ENCODE results near the gene KHK. TPM values are rescaled to one million over a fixed set of nuclear protein-coding genes. Genes with fewer than 3 reads are reported as not detected.

The KHK gene
- total RNA-seq, 3 donors from 2014 or later, result 6.3 to 14.7 (median 8.1) TPM

- DNase-seq (no peak), ATAC-seq (no peak)
- intact Hi-C loops (cut with DNase I, micrococcal nuclease), result no loop called here
- no peaks in the 10 kb centered on the region for H3K9me3 ChIP-seq
- TF ChIP-seq, protein P1, sequence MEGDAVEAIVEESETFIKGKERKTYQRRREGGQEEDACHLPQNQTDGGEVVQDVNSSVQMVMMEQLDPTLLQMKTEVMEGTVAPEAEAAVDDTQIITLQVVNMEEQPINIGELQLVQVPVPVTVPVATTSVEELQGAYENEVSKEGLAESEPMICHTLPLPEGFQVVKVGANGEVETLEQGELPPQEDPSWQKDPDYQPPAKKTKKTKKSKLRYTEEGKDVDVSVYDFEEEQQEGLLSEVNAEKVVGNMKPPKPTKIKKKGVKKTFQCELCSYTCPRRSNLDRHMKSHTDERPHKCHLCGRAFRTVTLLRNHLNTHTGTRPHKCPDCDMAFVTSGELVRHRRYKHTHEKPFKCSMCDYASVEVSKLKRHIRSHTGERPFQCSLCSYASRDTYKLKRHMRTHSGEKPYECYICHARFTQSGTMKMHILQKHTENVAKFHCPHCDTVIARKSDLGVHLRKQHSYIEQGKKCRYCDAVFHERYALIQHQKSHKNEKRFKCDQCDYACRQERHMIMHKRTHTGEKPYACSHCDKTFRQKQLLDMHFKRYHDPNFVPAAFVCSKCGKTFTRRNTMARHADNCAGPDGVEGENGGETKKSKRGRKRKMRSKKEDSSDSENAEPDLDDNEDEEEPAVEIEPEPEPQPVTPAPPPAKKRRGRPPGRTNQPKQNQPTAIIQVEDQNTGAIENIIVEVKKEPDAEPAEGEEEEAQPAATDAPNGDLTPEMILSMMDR (IDR thresholded peaks at IDR 0.05), result no peak
- H3K36me3 ChIP-seq (ENCODE audit: low read depth), result no peaks in the 10 kb centered on the region
- peaks cover 8% of the 10 kb centered on the region for H3K4me1 ChIP-seq (ENCODE audit: low read depth)
- H3K4me3 ChIP-seq, result no peak overlapping the region
Measured at GRCh38 chr2:27054721-27055120, 31.9 kb upstream of the KHK start.

DNA sequence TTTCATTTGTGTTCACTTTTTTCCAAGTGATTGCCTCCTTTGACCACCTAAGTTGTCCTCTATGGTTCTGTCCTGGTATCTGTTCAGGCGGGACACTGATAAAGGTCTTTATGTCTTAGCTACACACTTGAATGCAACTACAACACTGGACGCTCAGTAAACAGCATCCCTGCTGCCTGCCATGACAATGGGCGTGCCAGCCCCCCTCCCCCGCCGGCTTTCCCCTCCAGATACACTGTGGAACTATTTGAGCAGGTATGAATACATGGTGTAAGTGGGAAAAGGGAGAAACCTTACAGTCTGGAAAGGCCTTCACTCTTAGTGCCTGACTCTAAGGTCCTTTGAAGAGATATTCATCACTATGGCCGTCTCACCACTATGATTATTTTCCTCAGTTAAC lies 29.4 kb upstream of the KHK start:
- ATAC-seq, result no peak
- TF ChIP-seq, protein P1 (IDR thresholded peaks at IDR 0.05), result no peak
- H3K4me3 ChIP-seq, result no peak overlapping the region
- no peak for DNase-seq
- no peaks in the 10 kb centered on the region for H3K9me3 ChIP-seq
- intact Hi-C loops (cut with DNase I, micrococcal nuclease), result no loop called here
- peaks cover 5% of the 10 kb centered on the region for H3K4me1 ChIP-seq (ENCODE audit: low read depth)
- H3K36me3 ChIP-seq (ENCODE audit: low read depth), result no peaks in the 10 kb centered on the region

GRCh38 chr2:27058210-27058609 lies 28.4 kb upstream of the KHK start:
- Histone ChIP-seq H3K9me3 (no peaks in the 10 kb centered on the region), H3K36me3 (ENCODE audit: low read depth) (no peaks in the 10 kb centered on the region), H3K4me3 (no peak overlapping the region), H3K4me1 (ENCODE audit: low read depth) (no peaks in the 10 kb centered on the region)
- ATAC-seq (no peak), DNase-seq (no peak)
- TF ChIP-seq, protein P1 (IDR thresholded peaks at IDR 0.05), result no peak
- intact Hi-C loops (cut with DNase I, micrococcal nuclease), result no loop called here

GRCh38 chr2:27059141-27059820 lies 27.3 kb upstream of the KHK start:
- TF ChIP-seq, protein P1 (IDR thresholded peaks at IDR 0.05), result no peak
- intact Hi-C loops (cut with DNase I, micrococcal nuclease), result no loop called here
- no peaks in the 10 kb centered on the region for H3K9me3 ChIP-seq
- no peak overlapping the region for H3K4me3 ChIP-seq
- ATAC-seq (no peak), DNase-seq (no peak)
- no peaks in the 10 kb centered on the region for H3K4me1 ChIP-seq (ENCODE audit: low read depth)
- no peaks in the 10 kb centered on the region for H3K36me3 ChIP-seq (ENCODE audit: low read depth)

- H3K9me3 ChIP-seq, result no peaks in the 10 kb centered on the region
- ATAC-seq (no peak), DNase-seq (no peak)
- intact Hi-C loops (cut with DNase I, micrococcal nuclease), result no loop called here
- no peaks in the 10 kb centered on the region for H3K36me3 ChIP-seq (ENCODE audit: low read depth)
- H3K4me3 ChIP-seq, result no peak overlapping the region
- H3K4me1 ChIP-seq (ENCODE audit: low read depth), result no peaks in the 10 kb centered on the region
- TF ChIP-seq, protein P1 (IDR thresholded peaks at IDR 0.05), result no peak
Measured at GRCh38 chr2:27060323-27060722, 26.2 kb upstream of the KHK start.

- Histone ChIP-seq H3K4me1 (ENCODE audit: low read depth) (peaks cover 5% of the 10 kb centered on the region), H3K36me3 (ENCODE audit: low read depth) (no peaks in the 10 kb centered on the region), H3K9me3 (no peaks in the 10 kb centered on the region), H3K4me3 (no peak overlapping the region)
- intact Hi-C loops (cut with DNase I, micrococcal nuclease), result no loop called here
- DNase-seq (no peak), ATAC-seq (peak; percentile 53)
- TF ChIP-seq, protein P1 (IDR thresholded peaks at IDR 0.05), result no peak
Measured at GRCh38 chr2:27065128-27065527, 21.4 kb upstream of the KHK start.
